MCF 10A (cell line): ENCODE results near the gene AUTS2. TPM values are rescaled to one million over a fixed set of nuclear protein-coding genes. Genes with fewer than 3 reads are reported as not detected.
"Not testable (repeated sequence)": the region's sequence is repeated elsewhere in the genome, so short reads cannot be mapped to it uniquely, and the experiment has no call there.

ENCODE experiments used
- BruUV-seq: library from RNA; stranded (reverse); fragments of 400-500 nt; replicated peaks from 2 replicates; lab custom pipeline; 2021; lab: Mats Ljungman, UMichigan
- CTCF ChIA-PET: fragments of 300-600 bp; sonication (Branson Sonifier 250); formaldehyde crosslinking; extraction: SDS; loops from one replicate; lab custom pipeline; 2021; ENCODE audit warnings: antibody characterized with exemption, inconsistent platforms; lab: Yijun Ruan, JAX
- POLR2A ChIA-PET: fragments of 300-600, 350-650 bp; sonication (Branson Sonifier 250); formaldehyde crosslinking; extraction: SDS; loops from one replicate; lab custom pipeline; 2020; ENCODE audit warnings: antibody characterized with exemption, inconsistent platforms; lab: Yijun Ruan, JAX
- DNase-seq: peaks from one replicate; pipeline ENCODE4 v3.0.0-alpha.2; 2018; ENCODE audit not compliant: unreplicated experiment
- H3K27ac Mint-ChIP-seq: one replicate; pipeline ENCODE4 v1.8.0; 2022; ENCODE audit warnings: mild to moderate bottlenecking, low read depth, mixed read lengths; ENCODE audit not compliant: unreplicated experiment
- H3K27me3 Mint-ChIP-seq: one replicate; pipeline ENCODE4 v1.8.0; 2022; ENCODE audit warnings: mixed read lengths; ENCODE audit not compliant: insufficient read depth, unreplicated experiment
- H3K36me3 Mint-ChIP-seq: one replicate; pipeline ENCODE4 v1.8.0; 2022; ENCODE audit warnings: mild to moderate bottlenecking, moderate library complexity, mixed read lengths; ENCODE audit not compliant: insufficient read depth, unreplicated experiment
- H3K4me1 Mint-ChIP-seq: one replicate; pipeline ENCODE4 v1.8.0; 2022; ENCODE audit warnings: mixed read lengths; ENCODE audit not compliant: insufficient read depth, unreplicated experiment
- H3K4me3 Mint-ChIP-seq: one replicate; pipeline ENCODE4 v1.8.0; 2022; ENCODE audit warnings: mild to moderate bottlenecking, moderate library complexity, mixed read lengths; ENCODE audit not compliant: unreplicated experiment
- H3K9me3 Mint-ChIP-seq: one replicate; pipeline ENCODE4 v1.8.0; 2022; ENCODE audit warnings: mixed read lengths; ENCODE audit not compliant: unreplicated experiment
- intact Hi-C: fragments of 100-400 bp; cut with micrococcal nuclease; formaldehyde crosslinking; loops from 2 replicates; pipeline ENCODE4 v1.14.1; 2022
- total RNA-seq: library from RNA; stranded (reverse); gene quantifications from 2 replicates; pipeline ENCODE4 v1.2.3, GENCODE V29; 2022
- TF ChIP-seq, protein P1 (sequence below): fragments of 200-600 bp; IDR thresholded peaks from one replicate; pipeline ENCODE4 v1.8.0; 2022; ENCODE audit warnings: antibody characterized with exemption, mild to moderate bottlenecking; ENCODE audit not compliant: unreplicated experiment

Gene AUTS2
- total RNA-seq, 1 experiment from 2014 or later: 1.3 TPM

DNA sequence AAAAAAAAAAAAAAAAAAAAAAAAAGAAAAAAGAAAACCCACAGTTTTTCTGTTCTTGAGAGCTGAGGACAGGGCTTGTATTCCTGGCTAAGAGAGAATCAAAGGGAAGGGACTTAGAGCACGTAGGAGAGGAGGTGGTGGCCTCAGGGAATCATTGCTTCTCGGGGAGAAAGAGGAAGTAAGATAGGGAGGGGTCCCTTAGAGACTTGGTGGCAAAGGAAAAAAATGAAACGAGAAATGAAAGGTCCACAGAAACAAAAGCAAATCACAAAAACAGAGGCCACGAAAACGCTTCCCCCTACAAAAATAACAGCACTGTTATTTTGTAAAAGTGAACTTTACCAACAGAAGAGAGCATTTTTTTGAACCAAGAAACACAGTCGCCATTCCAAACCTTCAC, 1210.6 kb downstream of the AUTS2 start:
- H3K4me3 Mint-ChIP-seq: no peak overlapping the region
- H3K36me3 Mint-ChIP-seq: no peaks in the 10 kb centered on the region
- H3K4me1 Mint-ChIP-seq: no peaks in the 10 kb centered on the region
- no peaks in the 10 kb centered on the region for H3K27me3 Mint-ChIP-seq
- peaks cover 8% of the 10 kb centered on the region for H3K9me3 Mint-ChIP-seq
- BruUV-seq: no TSS peak
- ChIA-PET POLR2A (no interaction called here), CTCF (interaction anchor here (0.7 kb wide), 1 partner anchor 540 kb away, joined by 5 read pairs; no protein-coding TSS in a partner anchor)
- H3K27ac Mint-ChIP-seq: no peak overlapping the region
- TF ChIP-seq, protein P1, sequence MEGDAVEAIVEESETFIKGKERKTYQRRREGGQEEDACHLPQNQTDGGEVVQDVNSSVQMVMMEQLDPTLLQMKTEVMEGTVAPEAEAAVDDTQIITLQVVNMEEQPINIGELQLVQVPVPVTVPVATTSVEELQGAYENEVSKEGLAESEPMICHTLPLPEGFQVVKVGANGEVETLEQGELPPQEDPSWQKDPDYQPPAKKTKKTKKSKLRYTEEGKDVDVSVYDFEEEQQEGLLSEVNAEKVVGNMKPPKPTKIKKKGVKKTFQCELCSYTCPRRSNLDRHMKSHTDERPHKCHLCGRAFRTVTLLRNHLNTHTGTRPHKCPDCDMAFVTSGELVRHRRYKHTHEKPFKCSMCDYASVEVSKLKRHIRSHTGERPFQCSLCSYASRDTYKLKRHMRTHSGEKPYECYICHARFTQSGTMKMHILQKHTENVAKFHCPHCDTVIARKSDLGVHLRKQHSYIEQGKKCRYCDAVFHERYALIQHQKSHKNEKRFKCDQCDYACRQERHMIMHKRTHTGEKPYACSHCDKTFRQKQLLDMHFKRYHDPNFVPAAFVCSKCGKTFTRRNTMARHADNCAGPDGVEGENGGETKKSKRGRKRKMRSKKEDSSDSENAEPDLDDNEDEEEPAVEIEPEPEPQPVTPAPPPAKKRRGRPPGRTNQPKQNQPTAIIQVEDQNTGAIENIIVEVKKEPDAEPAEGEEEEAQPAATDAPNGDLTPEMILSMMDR: no peak
- intact Hi-C loops: no loop called here
- no peak for DNase-seq

DNA sequence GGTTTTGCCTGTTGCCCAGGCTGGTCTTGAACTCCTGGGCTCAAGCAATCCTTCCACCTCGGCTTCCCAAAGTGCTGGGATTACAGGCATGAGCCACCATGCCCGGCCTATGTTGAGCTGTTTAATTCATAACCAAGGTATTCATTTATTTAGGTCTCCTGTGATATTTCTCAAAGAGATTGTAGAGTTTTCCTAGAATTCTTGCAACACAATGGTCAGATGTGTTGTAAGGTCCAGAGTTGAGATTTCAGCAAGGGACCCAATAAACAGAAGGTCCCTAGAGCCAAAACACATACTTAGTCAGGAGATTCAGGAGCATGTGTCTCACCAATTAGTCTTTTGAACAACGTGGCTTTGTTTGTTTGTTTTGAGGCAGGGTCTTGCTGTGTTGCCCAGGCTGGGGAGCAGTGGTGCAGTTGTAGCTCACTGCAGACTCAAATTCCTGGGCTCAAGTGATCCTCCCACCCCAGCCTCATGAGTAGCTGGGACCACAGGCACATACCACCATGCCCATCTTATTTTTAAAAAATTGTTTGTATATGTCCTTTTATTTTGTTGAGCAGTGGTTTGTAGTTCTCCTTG, 1212.4 kb downstream of the AUTS2 start:
- H3K4me1 Mint-ChIP-seq: no peaks in the 10 kb centered on the region
- no peak overlapping the region for H3K27ac Mint-ChIP-seq
- intact Hi-C loops: no loop called here
- CTCF ChIA-PET: interaction anchor here (0.6 kb wide), 1 partner anchor 37 kb away, joined by 3 read pairs; no protein-coding TSS in a partner anchor
- DNase-seq: no peak
- H3K9me3 Mint-ChIP-seq: no peaks in the 10 kb centered on the region
- no peak overlapping the region for H3K4me3 Mint-ChIP-seq
- POLR2A ChIA-PET: no interaction called here
- H3K36me3 Mint-ChIP-seq: no peaks in the 10 kb centered on the region
- no peaks in the 10 kb centered on the region for H3K27me3 Mint-ChIP-seq
- TF ChIP-seq, protein P1: no peak
- no TSS peak for BruUV-seq

DNA sequence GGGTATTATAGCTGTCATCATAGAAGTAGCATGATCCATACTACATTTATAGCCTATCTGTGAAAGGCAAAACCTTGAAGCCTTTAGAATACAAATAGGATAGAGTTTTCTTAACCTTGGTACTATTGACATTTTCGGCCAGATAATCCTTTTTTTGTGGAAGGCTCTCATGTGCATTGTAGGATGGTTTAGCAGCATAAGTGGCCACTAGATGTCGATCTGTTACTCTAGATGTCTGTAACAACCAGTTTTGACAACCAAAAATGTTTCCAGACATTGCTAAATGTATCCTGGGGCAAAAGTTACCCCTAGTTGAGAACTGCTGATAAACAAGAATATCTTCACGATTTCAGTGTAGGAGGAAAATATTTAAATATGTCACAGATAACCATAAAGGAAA, 1214.2 kb downstream of the AUTS2 start:
- TF ChIP-seq, protein P1: no peak
- no peaks in the 10 kb centered on the region for H3K9me3 Mint-ChIP-seq
- BruUV-seq: no TSS peak
- DNase-seq: no peak
- POLR2A ChIA-PET: no interaction called here
- H3K36me3 Mint-ChIP-seq: no peaks in the 10 kb centered on the region
- no peaks in the 10 kb centered on the region for H3K4me1 Mint-ChIP-seq
- CTCF ChIA-PET: no interaction called here
- no peaks in the 10 kb centered on the region for H3K27me3 Mint-ChIP-seq
- no peak overlapping the region for H3K27ac Mint-ChIP-seq
- no peak overlapping the region for H3K4me3 Mint-ChIP-seq
- intact Hi-C loops: no loop called here

DNA sequence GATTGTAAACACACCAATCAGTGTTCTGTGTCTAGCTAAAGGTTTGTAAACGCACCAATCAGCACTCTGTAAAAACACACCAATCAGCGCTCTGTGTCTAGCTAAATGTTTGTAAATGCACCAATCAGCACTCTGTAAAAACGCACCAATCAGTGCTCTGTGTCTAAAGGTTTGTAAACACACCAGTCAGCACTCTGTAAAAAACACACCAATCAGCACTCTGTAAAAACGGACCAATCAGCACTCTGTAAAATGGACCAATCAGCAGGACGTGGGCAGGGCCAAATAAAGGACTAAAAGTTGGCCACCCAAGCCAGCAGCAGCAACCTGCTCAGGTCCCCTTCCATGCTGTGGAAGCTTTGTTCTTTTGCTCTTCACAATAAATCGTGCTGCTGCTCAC, 1224.2 kb downstream of the AUTS2 start:
- H3K36me3 Mint-ChIP-seq, BruUV-seq, H3K4me3 Mint-ChIP-seq, POLR2A ChIA-PET, H3K27ac Mint-ChIP-seq, DNase-seq, H3K4me1 Mint-ChIP-seq, H3K27me3 Mint-ChIP-seq: not testable (repeated sequence)
- intact Hi-C loops: loop anchor here (10.0 kb wide), 2 partner anchors 1362 to 1672 kb away; no protein-coding TSS in a partner anchor
- peaks cover 26% of the 10 kb centered on the region for H3K9me3 Mint-ChIP-seq
- CTCF ChIA-PET: interaction anchor here (0.6 kb wide), 1 partner anchor 435 kb away, joined by 4 read pairs; no protein-coding TSS in a partner anchor
